GM21526 (cell line): Measurements from ENCODE around the gene TTC39C.

Experiments used
- ATAC-seq: cut with Tn5 transposase; IDR thresholded peaks from one replicate; pipeline ENCODE4 v1.9.1; 2021; ENCODE audit warnings: moderate library complexity; ENCODE audit not compliant: unreplicated experiment, low FRiP score

The TTC39C gene

DNA sequence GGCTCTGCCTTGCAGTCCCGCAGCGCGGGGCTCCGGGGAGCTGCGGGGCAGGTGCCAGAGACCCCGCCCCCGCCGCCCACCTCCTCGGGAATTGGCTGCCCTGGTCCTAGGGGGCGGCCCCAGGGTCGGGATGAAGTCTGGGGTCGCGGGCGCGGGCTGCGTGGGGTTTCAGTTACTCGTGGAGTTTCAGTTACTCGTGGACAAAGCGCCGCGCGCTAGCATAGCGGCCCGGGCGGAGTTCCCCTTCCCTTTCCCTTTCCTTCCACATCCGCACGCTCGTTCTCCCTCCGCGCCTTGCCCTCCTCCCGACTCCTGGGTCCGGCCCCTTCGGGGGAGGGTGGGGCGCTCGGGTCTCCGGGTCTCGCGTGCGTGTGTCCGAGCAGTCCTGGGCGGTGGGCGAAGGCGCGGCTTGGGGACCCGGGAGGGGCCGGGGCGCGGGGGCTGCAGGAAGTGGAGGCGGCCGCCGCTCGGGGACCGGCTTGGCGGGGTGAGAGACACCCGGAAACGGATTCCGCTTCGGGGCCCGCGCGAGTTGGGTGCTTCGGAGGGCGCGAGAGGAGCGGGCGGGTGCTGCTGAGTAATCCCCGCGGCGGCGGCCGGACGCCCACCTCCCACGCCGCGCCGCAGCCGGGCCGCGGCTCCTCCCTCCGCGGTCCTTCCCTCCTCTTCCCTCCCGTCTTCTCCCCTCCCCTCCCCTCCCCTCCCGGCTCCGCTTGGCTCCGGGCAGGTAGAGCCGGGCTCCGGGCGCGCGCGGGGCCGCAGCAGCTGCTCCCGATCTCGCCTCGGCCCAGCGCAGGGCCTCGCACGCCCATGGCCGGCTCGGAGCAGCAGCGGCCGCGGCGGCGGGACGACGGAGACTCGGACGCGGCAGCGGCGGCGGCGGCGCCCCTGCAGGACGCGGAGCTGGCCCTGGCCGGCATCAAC is at the start of gene TTC39C:
TSS of gene TTC39C (plus strand) at position 693 of the 924 bp plus-strand sequence. CDS start at position 811, 118 bp downstream.
- ATAC-seq, result peak; percentile 51

DNA sequence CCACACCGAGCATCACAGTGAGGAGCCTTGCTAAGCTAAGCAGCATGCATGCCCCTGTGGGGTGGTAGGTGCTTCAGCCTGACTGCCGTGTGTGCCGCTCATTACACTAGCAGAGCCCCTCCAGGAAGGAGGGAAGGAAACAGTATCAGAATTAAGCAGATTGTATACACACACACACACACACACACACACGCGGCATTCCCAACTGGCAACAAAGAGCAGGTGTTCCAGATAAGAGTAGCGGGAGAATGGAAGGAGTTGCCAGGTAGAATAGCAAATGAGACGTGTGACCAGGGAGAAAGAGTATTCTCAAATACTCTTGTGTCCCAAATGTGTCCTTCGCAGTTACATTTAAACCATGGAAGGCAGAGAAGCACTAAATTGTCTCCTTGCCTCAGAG is 47.6 kb upstream of the TTC39C start:
- no peak for ATAC-seq

DNA sequence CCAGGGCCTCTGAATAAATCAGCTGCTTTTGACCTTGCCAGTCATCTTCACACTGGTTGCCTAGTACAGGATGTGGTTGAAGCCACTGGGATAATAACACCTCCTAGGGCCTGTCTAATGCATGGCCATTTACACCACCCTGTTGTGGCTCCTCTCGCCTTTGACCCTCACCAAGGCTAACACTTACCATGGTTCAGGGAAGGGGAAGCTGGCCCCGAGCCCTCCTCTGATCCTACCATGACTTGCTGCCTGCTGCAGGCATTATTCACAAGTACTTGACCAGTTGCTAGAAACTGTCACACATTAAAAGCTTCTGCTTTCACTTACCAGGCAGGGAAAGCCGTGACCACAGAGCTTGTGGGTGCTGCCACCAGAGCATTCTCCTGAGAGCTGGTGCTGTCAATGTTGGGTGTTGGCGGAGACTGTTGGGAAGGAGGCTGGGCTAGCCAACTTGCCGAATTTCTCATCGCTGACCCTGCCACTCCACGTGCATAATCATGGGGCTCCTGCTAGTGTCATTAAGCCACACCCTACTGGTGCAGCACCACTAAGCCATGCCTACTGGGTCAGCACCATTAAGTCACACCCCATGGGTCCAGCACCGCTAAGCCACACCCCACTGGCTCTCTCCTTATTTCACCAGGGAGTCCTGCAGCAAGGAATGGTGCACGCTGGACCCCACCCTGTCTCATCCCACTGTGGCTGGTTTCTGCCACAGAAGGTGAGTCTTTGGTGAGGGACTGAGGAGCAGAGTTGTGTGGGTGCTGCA is 47.0 kb upstream of the TTC39C start:
- ATAC-seq, result peak; percentile 47

DNA sequence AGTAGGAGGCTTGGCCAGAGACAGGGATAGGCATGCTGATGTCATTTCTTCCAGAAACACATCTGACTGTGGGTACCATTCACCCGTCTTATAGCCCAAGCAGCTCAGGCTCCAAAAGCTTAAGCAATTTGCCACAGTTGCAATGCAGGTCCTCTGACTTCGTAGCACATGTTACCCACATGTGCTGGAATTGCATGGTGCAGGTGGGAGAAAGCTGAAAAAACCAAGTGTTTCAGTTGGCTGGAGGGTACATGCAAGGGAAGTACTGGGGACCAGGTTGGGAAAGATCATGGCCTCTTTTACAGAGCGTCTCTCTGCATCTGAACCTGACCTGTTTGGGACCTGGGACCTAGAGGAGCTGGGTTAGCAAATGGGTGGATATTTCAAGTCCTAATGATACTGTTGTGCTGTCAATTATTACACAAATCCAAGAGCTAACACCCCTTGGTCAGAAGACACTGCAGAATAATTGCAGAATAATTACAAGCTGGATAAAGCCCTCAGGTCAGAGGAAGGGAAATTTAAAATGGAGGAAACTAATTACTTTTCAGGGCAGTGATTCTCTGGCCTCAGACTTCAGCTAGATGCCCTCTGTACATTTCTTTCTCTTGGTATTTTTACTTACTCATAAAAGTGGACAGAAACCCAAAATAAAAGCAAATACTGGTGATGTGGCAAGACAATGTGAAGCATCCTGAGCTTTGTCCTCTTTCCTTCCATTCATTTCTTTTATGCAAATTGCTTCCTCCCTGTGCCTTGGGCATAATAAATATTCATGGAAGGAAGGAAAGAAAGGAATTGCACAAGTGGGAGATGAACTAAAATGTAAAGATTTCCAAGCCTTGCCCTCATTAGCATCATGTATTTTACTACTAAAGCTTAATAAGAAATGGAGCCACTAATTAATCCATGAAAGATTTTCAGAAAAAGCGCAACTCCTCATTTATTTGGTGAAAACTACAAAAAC is 45.6 kb upstream of the TTC39C start:
- ATAC-seq, result no peak

DNA sequence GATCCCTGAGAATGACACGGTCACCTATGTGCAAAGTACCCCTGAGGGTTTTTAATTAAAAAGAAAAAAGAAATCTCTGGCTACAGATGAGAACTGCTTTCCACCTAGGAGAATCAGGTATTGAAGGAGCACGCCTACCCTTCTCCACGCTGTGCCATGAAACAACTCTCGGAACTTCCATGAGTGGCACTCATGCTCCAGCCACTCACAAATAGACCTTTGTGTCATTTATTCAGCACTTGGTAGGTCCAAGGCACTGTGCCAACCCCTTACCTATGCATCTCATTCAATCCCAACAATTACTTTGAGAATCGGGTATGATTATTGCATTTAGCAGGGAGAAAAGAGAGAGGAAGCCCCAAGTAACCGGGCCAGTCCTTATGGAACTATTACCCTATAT is 44.9 kb upstream of the TTC39C start:
- ATAC-seq, result no peak

DNA sequence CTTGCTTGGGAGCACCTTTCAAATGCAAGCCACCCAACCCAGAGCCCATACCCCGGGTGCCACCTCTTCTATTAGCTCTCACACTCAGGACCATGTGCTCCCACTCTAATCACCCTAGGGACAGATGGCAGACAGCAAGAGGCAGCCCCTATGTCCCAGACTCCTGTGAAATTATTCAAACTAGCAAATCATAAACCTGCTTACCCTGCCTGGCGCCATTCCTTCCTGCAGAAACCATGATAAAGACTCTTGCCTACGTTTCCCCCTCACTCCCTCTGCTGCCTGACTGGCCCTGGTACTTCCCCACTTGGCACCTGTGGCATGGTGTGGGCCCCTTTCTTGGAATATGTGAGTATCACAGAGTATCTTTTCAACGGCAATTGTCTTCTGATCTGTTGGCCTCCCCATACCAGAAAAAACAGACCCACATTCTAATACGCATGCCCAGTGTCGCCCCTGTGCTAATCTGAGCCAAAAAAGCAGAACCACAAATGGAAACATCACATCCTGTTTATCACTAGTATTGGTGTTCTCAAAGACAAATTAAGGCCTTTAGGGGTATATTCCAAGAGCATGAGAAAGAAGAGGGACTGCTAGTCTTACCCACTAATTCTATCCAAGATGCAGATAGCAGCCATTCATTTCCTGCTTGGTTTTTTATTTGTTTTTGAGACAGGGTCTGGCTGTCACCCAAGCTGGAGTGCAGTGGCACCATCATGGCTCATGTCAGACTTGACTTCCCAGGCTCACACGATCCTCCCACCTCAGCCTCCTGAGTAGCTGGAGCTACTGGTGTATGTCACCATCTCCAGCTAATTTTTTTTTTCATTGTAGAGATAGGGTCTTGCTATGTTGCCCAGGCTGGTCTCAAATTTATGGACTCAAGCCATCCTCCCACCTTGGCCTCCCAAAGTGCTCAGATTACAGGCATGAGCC is 44.1 kb upstream of the TTC39C start:
- ATAC-seq, result no peak

DNA sequence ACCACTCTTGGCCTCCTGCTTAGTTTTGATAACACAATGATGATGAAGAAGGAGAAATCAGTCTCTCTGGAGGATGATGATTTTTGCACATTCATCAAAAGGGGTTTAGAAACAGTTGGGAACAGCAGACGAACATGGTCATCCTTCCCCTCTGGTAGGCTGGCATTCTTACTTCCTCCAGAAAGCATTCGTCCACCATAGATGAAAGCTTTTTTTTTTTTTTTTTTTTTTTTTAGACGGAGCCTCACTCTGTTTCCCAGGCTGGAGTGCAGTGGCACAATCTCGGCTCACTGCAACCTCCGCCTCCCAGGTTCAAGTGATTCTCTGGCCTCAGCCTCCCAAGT is 43.5 kb upstream of the TTC39C start:
- ATAC-seq, result no peak

DNA sequence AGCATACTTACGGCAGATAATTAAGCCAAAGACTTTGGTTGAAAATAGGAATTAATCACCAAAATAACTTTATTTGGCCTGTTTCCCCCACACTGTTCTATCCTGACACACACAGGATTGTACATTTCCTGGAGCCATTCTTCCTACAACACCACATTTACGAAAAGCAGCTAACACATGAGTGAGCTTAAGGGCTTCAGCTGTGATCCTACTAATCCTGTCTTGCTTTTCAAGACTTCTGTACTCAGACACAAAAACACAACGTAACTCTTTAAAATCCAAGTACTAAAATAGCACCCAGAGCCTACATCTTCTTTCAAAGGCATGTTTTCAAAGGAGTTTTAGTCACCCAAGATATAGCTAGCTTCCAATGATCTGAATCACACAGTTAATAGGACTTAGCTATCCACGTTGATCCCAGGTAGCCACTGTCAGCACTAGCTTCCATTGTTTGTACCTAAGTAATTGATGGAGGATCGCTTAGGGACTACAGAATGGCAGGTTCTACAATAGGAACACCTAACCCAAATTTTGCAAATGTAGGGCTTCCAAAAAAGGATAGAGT is 42.8 kb upstream of the TTC39C start:
- ATAC-seq, result no peak

DNA sequence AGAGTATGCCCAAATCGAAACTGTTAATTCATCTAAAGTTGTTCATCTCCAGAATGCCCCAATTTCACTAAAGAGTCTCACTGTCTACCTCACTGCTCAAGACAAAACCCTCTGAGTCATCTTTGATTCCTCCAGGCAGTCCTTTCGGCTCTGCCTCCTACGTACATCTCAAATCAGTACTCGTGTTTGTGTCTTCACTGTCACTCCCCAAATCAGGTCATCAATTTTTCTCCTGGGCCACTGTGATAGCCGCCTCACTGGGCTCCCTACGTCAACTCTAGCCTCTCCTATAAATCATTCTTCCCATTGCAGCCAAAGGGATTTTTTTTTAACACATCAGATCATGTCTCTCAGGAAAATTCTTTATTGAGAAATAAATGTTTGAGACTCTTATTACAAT is 42.1 kb upstream of the TTC39C start:
- no peak for ATAC-seq

DNA sequence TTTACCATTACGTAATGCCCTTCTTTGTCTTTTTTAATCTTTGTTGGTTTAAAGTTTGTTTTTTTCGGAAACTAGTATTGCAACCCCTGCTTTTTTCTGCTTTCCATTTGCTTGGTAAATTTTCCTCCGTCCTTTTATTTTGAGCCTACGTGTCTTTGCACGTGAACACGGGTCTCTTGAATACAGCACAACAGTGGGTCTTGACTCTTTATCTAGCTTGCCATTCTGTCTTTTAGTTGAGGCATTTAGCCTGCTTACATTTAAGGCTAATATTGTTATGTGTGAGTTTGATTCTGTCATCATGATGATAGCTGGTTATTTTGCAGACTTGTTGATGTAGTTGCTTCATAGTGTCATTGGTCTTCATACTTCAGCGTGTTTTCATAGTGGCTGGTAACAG is 37.5 kb upstream of the TTC39C start:
- ATAC-seq, result no peak

DNA sequence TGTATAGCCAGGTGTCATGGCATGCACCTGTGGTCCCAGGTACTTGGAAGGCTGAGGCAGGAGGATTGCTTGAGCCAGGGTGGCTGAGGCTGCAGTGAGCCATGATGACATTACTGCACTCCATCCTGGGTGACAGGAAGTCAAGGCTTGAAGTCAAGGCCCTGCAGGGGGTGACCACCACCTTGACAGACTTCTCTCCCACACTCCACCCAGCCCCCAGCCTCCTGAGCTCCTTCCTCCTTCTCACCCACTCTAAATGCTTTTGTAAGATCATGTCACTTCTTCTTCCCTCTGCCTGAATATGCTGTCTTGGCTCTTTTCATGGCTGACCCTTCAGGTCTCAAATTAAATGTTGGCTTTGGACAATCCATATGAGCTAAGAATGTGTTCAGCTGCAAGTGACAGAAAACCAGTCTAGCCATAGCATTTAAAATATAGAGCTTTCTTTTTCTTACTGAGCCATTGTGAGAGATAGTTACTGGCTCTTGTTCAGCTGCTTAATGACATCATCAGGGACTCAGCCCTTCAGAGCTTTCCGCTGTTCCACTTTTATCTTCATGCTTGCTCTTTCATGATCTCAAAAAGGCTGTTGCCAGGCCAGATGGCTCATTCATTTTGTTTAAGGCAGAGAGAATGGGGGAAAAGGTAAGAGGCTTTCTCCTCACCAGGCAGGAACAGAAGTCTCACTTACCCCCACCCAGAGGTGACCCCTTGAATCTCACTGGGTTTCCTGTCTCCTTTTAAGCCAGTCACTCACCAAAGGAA is 36.7 kb upstream of the TTC39C start:
- no peak for ATAC-seq

DNA sequence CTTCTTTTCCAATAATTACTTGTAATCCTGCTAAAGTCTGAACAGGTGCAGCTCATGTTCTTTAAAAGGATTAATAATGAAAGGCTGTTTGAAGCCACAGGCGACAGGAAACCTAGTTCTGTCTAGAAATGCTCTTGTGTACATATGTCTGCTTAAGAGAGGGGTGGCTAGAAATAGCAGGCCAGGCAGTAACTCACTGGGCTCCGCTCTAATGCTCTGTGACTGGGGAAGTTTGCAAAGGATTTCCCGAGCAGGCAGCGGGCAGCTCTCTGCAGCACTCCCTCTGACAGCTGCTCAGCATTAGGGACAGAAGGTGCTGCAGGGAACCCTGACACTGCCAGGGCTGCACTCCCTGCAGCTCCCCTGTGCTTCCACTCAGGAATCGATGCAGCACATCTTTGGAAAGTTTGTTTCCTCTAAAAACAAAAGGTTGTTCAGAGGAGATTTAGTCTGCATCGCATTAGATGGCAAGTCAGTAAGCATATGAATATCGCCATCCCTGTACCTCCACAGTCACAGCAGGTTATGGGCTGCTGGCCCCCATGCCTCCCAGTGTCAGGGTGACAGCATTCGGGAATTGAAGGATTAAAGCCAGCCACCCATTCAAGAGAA is 33.1 kb upstream of the TTC39C start:
- ATAC-seq, result peak; percentile 77

DNA sequence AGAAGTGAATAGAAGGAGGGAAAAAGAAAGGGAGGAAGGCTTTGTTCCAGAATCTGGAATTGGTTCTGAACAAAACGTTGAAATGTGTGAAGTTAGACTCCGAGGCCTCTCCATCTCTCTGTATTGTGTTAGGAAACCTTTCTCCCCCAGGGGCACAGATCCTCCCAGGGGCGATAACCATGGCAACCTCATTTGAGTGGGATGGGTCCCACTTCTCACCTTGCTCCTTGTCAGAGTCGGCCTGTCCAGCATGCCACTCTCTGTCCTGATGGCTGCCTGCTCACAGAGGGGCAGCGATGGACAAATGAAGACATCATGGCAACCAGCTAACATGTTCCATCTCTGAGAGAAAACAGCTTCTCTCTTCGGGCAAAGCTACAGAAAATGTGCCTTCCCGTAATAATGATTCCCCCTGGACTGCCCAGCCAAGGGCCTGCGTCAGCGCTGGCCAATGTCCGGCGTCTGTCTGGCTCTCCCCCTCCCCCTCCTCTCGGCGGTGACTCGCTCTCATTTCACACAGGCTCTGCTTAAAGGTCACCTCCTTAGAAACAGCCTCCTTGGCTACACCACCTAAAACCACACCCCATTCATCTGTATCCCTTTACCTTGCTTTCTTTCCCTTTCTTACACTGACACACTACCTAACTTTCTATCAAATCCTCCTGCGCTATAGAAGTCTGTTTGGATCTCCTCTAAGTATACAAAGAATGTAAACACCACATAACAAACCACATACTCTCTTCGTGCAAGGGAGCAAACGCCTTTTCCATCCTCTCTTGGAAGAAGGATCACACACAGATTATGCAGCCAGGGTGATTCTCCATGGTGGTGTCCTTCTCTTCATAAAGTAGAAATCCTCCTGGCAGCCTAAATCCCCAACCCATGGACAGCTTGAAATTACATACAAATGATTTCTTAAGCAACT is 32.1 kb upstream of the TTC39C start:
- no peak for ATAC-seq

DNA sequence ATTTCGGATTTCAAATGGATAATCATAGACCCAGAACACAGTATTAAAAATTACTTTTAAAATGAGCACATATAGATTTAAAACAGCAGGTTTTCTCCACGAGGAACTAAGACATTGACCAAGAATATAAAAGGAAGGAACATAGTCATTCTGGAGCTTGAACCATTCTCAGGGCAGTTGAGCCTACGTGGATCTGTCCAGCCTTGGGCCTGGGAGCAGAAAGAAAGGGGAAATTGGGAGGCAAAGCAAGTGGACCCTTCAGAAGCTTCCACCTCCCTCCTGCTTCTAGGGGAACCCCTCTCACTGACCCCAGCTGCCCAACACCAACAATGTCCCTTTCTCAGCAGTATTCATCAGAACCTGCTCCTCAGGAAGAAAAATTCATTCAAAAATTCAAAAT is 31.4 kb upstream of the TTC39C start:
- no peak for ATAC-seq

DNA sequence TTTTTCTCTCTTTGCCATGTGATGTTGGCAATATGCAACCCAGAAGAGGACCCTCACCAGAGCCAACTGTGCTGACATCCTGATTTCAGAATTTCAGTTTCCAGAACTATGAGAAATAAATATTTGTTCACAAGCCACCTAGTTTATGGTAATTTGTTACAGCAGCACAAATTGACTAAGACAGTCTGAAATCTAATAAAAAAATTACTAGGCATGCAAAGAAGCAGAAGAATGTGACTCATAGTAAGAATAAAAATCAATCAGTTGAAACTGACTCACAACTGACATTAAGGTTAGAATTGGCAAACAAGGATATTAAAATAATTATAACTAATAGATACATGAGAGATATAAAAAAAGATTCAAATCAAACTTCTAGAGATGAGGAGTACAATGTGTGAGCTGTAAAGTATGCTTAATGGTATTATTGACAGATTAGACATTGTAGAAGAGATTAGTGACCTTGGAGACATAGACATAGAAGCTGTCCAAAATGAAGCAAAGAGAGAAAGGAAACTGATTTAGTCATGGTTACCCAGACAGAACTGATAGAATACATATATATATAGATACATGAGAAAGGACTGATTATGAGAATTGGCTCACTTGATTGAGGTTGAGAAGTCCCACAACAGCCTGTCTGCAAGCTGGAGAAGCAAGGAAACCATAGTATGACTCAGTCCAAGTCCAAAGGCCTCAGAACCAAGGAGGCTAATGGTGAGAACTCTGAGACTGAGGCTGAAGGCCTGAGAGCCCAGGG is 27.8 kb upstream of the TTC39C start:
- peak; percentile 77 for ATAC-seq
